K562 (cell line): ENCODE measurements around the gene DHRS12. TPM values are rescaled to one million over a fixed set of nuclear protein-coding genes. Genes with fewer than 3 reads are reported as not detected.
A peak's percentile ranks its signal among the peaks of the same experiment; 100 is the strongest.

Experiments used
- ATAC-seq: fragments of 200-7000 bp; cut with Tn5 transposase; 3 replicates; pipeline ENCODE4 v1.9.1; 2020; ENCODE audit warnings: moderate library complexity
- BruUV-seq: library from RNA; stranded (reverse); fragments of 400-500 nt; replicated peaks from 2 replicates; lab custom pipeline; 2021; lab: Mats Ljungman, UMichigan
- CTCF ChIA-PET: fragments of 300-600 bp; formaldehyde crosslinking; extraction: SDS; loops from one replicate; lab custom pipeline; 2021; ENCODE audit warnings: low intra/inter-chr PET ratio; lab: Yijun Ruan, JAX
- POLR2A ChIA-PET: fragments of 300-600, 350-650 bp; sonication (Branson Sonifier 250); formaldehyde crosslinking; extraction: SDS; loops from one replicate; lab custom pipeline; 2021; ENCODE audit warnings: antibody characterized with exemption, inconsistent platforms; lab: Yijun Ruan, JAX
- DNase-seq, 4 experiments: peaks; one replicate each; pipeline versions ENCODE4 v3.0.0 to v3.0.0-alpha.2; 2011 to 2018; ENCODE audit warnings: low spot score in 3 of 4, mixed read lengths in 3 of 4; ENCODE audit errors: extremely low read depth in 1 of 4
- FAIRE-seq: peaks from 2 replicates; lab custom pipeline; 2011; peaks lifted over from hg19 to GRCh38; lab: Jason Lieb, UNC
- H2AFZ ChIP-seq: 2 replicates; pipeline ENCODE4 v1.6.0; 2011; ENCODE audit warnings: low read depth, low read length, control low read depth, inconsistent platforms
- H3K27ac ChIP-seq: fragments of 200-600 bp; 3 replicates; pipeline ENCODE4 v1.8.0; 2011; ENCODE audit warnings: low read depth, mild to moderate bottlenecking, control low read depth, inconsistent platforms, low read length, moderate library complexity, mixed read lengths; ENCODE audit errors: extremely low read depth
- H3K27me3 ChIP-seq, 2 experiments: fragments of 300-600 bp in 1 of 2; 2 replicates in 1 of 2; 3 replicates in 1 of 2; pipeline versions ENCODE4 v1.6.0 to v1.8.0; 2011; ENCODE audit warnings: inconsistent platforms in 2 of 2, low read length in 2 of 2, mild to moderate bottlenecking in 1 of 2, mixed read lengths in 1 of 2, moderate library complexity in 1 of 2; ENCODE audit not compliant: control insufficient read depth in 2 of 2, insufficient read depth in 2 of 2
- H3K36me3 ChIP-seq: fragments of 300-600 bp; 3 replicates; pipeline ENCODE4 v1.8.0; 2011; ENCODE audit warnings: mild to moderate bottlenecking, low read length, inconsistent platforms; ENCODE audit not compliant: control insufficient read depth, insufficient read depth
- H3K4me1 ChIP-seq, 2 experiments: fragments of 200-600 bp in 1 of 2; replicated peaks in 1 of 2; 2 replicates in 1 of 2; 3 replicates in 1 of 2; pipeline versions ENCODE4 v1.5.1 to v1.8.0; 2011; ENCODE audit warnings: inconsistent platforms in 2 of 2, low read length in 2 of 2, mild to moderate bottlenecking in 1 of 2, mixed read lengths in 1 of 2, moderate library complexity in 1 of 2; ENCODE audit not compliant: control insufficient read depth in 2 of 2, insufficient read depth in 2 of 2
- H3K4me2 ChIP-seq: 2 replicates; pipeline ENCODE4 v1.6.1; 2011; ENCODE audit warnings: low read length, control low read depth, inconsistent platforms, mixed read lengths; ENCODE audit not compliant: insufficient read depth
- H3K4me3 ChIP-seq: fragments of 200-600 bp; sonication (generic), shearing (Covaris generic); 2 replicates; pipeline ENCODE4 v1.5.1; 2016; ENCODE audit warnings: control low read depth, inconsistent platforms
- H3K79me2 ChIP-seq: fragments of 200-600 bp; 3 replicates; pipeline ENCODE4 v1.8.0; 2011; ENCODE audit warnings: low read length, inconsistent platforms; ENCODE audit not compliant: control insufficient read depth, insufficient read depth
- H3K9ac ChIP-seq, 2 experiments: 2 replicates each; pipeline versions ENCODE4 v1.6.0 to v1.6.1; 2011; ENCODE audit warnings: low read depth in 2 of 2, low read length in 2 of 2, control low read depth in 1 of 2, inconsistent platforms in 1 of 2, mild to moderate bottlenecking in 1 of 2, mixed read lengths in 1 of 2; ENCODE audit not compliant: insufficient read depth in 1 of 2
- H3K9me1 ChIP-seq: one replicate; pipeline ENCODE4 v1.6.0; 2011; ENCODE audit warnings: inconsistent platforms, mild to moderate bottlenecking, low read length, moderate library complexity; ENCODE audit not compliant: control insufficient read depth, insufficient read depth
- H3K9me3 ChIP-seq: replicated peaks from 2 replicates; pipeline ENCODE4 v1.5.1; 2011; ENCODE audit warnings: low read depth, low read length, inconsistent platforms; ENCODE audit not compliant: control insufficient read depth, insufficient read depth
- H4K20me1 ChIP-seq: replicated peaks from 2 replicates; pipeline ENCODE4 v1.6.1; 2011; ENCODE audit warnings: low read length, inconsistent platforms, mixed read lengths; ENCODE audit not compliant: control insufficient read depth, insufficient read depth
- MEIS2 ChIP-seq: fragments of 450-650 bp; IDR thresholded peaks from 2 replicates; pipeline ENCODE4 v1.6.1; 2014; ENCODE audit warnings: mild to moderate bottlenecking; ENCODE audit not compliant: partially characterized antibody
- PBX2 ChIP-seq, 2 experiments: IDR thresholded peaks in 1 of 2; conservative IDR thresholded peaks in 1 of 2; 2 replicates each; pipeline ENCODE4 v1.6.1; 2016; ENCODE audit warnings: low read depth in 2 of 2, mild to moderate bottlenecking in 1 of 2, missing compliant biosample characterization in 1 of 2, missing genetic modification characterization in 1 of 2, moderate library complexity in 1 of 2
- ZC3H4 ChIP-seq: sonication (generic); formaldehyde crosslinking; IDR thresholded peaks from 2 replicates; pipeline ENCODE4 v1.9.0; 2021; ENCODE audit warnings: missing genetic modification reagents, borderline replicate concordance
- WGBS: fragments of 100-300 bp; shearing (Covaris generic); methylation state at CpG from one replicate; pipeline ENCODE4 v1.1.6; 2016; ENCODE audit warnings: low coverage, mixed read lengths; ENCODE audit not compliant: insufficient coverage; ENCODE audit errors: missing lambda C conversion rate; 5-methylcytosine and 5-hydroxymethylcytosine counted together
- in situ Hi-C: fragments of 300-500 bp; cut with MboI; formaldehyde crosslinking; loops from 4 replicates; pipeline ENCODE4 v1.15.0; 2018; ENCODE audit warnings: inconsistent platforms, mixed read lengths
- intact Hi-C: fragments of 100-400 bp; cut with micrococcal nuclease; formaldehyde crosslinking; loops from 2 replicates; pipeline ENCODE4 v1.14.2; 2022
- polyA plus RNA-seq, 8 experiments: library from polyadenylated mRNA; depleted of rRNA in 4 of 8; stranded (reverse) in 5 of 8; unstranded in 3 of 8; fragments of >200 nt; fragmentation: Nextera tagmentation in 2 of 8; fragmentation: Illumina TruSeq in 1 of 8; extraction: Ambion mirVana in 2 of 8; extraction: Trizol in 1 of 8; gene quantifications; 2 replicates each; pipeline versions ENCODE4 v1.2.1 to v1.2.3, GENCODE V29; 2011 to 2014; ENCODE audit warnings: inconsistent platforms in 1 of 8, missing spikeins in 1 of 8
- total RNA-seq, 7 experiments: library from RNA; depleted of rRNA in 6 of 7; stranded (reverse); fragments of >200 nt in 6 of 7; fragmentation: Illumina TruSeq in 2 of 7; extraction: Trizol in 2 of 7; gene quantifications; 2 replicates each; pipeline versions ENCODE4 v1.2.1 to v1.2.3, GENCODE V29; 2011 to 2021; ENCODE audit warnings: low replicate concordance in 1 of 7

Gene DHRS12
- total and polyA plus RNA-seq, 9 of the 15 experiments (the other 6 are each of a cell fraction or from before 2014, with no cell fraction given): 0.62 to 2.7 (median 0.98) TPM

- DNase-seq (no peak), ATAC-seq (no peak), FAIRE-seq (no peak)
- CTCF ChIA-PET: no interaction called here
- H3K79me2 ChIP-seq: no peaks in the 10 kb centered on the region
- H3K4me1 ChIP-seq: no peaks in the 10 kb centered on the region; a peak in 1 of 5 replicates
- intact Hi-C loops (no loop called here), in situ Hi-C loops (no loop called here)
- H3K9me1 ChIP-seq: no peaks in the 10 kb centered on the region
- H3K9ac ChIP-seq: no peak overlapping the region
- WGBS: 4% methylated on average over 8 of the region's 11 CpGs
- H2AFZ ChIP-seq: no peak overlapping the region
- no peaks in the 10 kb centered on the region for H3K36me3 ChIP-seq
- no peak overlapping the region for H3K4me3 ChIP-seq
- H3K4me2 ChIP-seq: no peak overlapping the region
- no peak overlapping the region for H3K27ac ChIP-seq
- POLR2A ChIA-PET: no interaction called here
- H4K20me1 ChIP-seq: no peaks in the 10 kb centered on the region
- TF ChIP-seq PBX2 (CRISPR knock-in tag; IDR thresholded peaks at IDR 0.05; ENCODE audit: low read depth): no peak
- TF ChIP-seq PBX2 (tag; conservative IDR thresholded peaks at IDR 0.05; ENCODE audit: low read depth): peak; percentile 79
- TF ChIP-seq ZC3H4: no peak
- peak; percentile 47 for TF ChIP-seq MEIS2
- BruUV-seq: no TSS peak
- no peaks in the 10 kb centered on the region for H3K9me3 ChIP-seq
- peaks cover 0 to 15% of the 10 kb centered on the region in 2 experiments; a peak in 3 of 5 replicates for H3K27me3 ChIP-seq
Observed at GRCh38 chr13:51778392-51778791, 25.6 kb downstream of the DHRS12 start.
